ENCODE data around the gene MACROD2.

The MACROD2 gene

DNA sequence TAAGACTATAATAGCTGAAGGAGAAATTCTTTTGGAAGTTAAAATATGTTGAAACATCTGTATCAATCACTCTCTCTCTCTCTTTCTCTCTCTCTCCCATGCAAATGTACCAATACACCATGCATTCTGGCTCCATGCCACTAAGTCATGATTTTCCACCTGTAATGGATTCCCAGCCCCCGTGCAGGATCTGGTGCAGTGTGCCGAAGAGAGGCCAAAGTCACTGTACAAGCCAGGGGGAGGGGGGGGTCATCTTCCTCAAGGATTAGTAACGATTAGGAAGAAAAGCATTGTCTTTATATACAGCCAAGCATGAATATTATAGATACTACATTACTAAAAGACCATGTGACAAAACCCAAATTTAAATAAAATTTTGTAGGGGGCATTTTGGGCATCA, 1852.8 kb downstream of the MACROD2 start:
- no peak for DNase-seq (ENCODE audit: extremely low read depth, low read depth)
- TF ChIP-seq, protein P1, sequence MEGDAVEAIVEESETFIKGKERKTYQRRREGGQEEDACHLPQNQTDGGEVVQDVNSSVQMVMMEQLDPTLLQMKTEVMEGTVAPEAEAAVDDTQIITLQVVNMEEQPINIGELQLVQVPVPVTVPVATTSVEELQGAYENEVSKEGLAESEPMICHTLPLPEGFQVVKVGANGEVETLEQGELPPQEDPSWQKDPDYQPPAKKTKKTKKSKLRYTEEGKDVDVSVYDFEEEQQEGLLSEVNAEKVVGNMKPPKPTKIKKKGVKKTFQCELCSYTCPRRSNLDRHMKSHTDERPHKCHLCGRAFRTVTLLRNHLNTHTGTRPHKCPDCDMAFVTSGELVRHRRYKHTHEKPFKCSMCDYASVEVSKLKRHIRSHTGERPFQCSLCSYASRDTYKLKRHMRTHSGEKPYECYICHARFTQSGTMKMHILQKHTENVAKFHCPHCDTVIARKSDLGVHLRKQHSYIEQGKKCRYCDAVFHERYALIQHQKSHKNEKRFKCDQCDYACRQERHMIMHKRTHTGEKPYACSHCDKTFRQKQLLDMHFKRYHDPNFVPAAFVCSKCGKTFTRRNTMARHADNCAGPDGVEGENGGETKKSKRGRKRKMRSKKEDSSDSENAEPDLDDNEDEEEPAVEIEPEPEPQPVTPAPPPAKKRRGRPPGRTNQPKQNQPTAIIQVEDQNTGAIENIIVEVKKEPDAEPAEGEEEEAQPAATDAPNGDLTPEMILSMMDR (IDR thresholded peaks at IDR 0.05; ENCODE audit: low read depth, low read length), result no peak

DNA sequence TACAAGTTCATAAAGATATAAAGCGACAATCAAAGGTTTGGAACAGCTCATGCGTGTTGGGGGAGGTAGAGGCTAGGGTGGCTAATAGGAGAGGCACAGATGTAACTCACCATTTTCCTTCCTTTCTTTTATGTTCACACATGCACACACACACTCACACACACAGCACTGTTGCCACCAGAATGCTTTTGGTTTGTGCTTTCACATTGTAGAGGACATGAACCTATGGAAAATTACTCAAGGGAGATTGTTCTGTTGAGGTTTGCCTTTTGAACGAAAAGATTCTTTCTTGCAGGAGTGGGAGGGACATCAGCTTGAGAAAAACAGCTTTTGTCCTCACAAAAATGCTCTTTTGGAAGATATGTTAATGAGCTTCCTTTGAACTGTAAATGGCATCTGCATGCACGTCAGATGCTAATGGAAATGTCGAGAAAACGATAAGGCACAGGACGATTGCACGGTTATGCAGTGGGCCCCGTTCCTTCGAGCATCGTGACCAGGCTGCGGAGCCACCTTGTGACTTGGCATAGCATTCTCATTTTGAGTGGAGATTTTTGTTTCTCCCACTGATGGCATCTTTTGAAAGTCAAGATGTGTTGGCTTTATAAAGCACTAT, 1853.8 kb downstream of the MACROD2 start:
- no peak for DNase-seq (ENCODE audit: extremely low read depth, low read depth)
- TF ChIP-seq, protein P1 (IDR thresholded peaks at IDR 0.05; ENCODE audit: low read depth, low read length), result no peak

DNA sequence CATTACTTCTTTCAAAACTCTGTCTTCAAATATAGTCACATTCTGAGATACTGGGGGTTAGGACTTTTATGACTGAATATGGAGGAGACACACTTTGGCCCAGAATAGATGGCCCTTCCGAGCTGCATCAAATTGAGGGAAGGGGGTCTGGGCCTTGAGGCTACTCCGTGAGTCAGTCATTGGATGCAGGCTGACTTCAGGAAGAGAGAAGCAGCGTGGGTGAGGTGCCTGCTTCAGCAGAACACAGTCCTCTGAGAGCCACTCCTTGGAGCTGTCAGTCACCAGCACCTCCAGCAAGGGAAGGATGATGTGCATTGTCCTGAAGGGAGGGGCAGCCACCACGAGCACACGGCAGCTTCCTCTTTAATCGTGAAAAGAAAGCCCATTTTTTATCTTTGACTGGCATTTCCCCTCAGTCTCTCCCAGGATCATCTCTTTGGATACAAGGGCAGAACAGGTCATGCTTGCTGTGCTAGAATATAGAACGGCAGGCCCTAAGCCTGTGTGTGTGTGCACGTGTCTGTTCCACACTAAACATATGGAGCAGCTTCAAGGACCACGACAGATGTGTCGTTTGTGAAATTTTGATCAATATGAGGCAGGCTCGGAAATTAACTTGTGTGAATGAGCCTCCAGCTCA, 1856.4 kb downstream of the MACROD2 start:
- TF ChIP-seq, protein P1 (IDR thresholded peaks at IDR 0.05; ENCODE audit: low read depth, low read length), result no peak
- DNase-seq (ENCODE audit: extremely low read depth, low read depth), result no peak

DNA sequence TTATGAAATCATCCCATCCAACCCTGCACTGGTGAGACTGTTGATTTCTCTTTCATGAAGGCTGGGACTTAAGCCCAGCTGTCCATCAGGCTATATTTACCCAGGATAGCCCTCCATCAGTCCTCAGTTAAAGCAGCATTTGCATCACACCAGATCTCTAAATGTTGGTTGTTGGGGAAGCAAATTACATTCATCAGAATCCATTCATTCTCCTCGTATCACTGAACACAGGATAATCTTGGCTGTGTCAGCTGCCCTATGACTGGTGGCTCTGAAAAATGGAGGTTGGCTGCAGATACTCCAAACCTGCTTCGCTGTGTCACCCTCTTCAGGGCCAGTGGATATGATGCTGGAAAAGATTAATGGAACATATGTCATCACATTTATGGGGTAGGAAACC, 1859.6 kb downstream of the MACROD2 start:
- TF ChIP-seq, protein P1 (IDR thresholded peaks at IDR 0.05; ENCODE audit: low read depth, low read length), result no peak
- DNase-seq (ENCODE audit: extremely low read depth, low read depth), result no peak

DNA sequence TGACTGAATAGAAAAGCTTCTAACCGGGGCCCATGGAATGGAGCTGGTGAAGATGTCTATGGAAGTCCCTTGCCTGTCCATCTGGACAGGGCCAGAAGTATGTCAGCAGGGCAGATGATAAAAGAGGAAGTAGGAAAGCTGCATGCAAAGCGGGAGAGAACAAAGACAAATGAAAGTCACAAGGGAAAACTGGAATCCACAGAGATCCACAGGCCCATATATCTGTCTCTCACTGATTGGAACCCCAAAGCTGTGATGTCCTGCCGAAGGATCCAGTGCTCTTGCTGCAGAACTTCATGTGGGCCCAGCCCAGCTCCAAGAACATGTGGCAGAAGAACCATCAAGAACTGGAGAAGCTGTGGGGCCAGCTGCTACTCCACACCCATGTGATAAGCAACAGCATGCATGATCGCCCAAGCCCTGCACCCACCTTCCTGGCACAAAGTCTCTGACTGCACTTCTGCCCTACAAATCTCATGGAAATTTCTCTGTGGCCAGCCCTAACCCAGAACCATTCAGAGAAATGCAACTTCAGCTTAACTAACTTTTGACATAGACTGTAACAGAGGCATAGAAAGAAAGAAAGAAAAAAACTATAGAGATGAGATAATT, 1862.0 kb downstream of the MACROD2 start:
- DNase-seq (ENCODE audit: extremely low read depth, low read depth), result no peak

DNA sequence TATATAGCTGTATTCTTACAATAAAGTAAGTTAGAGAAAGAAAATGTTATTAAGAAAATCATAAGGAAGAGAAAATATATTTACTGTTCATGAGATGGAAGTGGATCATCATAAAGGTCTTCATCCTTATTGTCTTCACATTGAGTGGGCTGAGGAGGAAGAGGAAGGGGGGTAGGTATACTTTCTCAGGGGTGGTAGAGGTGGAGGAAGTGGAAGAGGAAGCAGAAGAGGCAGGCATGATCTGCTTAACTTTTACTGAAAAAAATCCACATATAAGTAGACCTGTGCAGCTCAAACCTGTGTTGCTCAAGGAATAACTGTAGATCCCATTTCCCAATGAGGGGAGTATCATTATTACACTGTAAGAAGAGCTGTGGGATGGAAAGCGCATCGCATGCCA, 1863.7 kb downstream of the MACROD2 start:
- TF ChIP-seq, protein P1 (IDR thresholded peaks at IDR 0.05; ENCODE audit: low read depth, low read length), result no peak
- DNase-seq (ENCODE audit: extremely low read depth, low read depth), result no peak

More for the DNA sequence above, 1862.0 kb downstream of the MACROD2 start:
- TF ChIP-seq, protein P1 (IDR thresholded peaks at IDR 0.05; ENCODE audit: low read depth, low read length), result no peak

DNA sequence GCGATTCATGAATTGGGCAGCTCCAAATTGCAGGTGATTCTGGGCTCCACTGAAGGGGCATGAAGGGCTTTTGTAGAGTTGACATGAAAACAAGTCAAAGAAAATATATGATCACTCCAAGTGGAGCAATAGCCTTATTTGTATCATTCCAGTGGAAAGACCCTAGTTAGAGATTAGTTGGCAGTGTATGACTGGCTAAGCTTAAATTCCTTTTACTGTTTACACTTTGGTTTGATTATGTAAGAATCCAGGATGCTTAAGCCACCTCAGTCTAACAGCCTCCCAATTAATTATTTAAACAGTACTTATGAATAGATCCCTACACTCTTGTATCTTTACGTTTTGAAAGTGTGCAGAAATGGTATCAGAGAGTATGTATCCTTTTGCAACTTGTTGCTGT, 1865.5 kb downstream of the MACROD2 start:
- TF ChIP-seq, protein P1 (IDR thresholded peaks at IDR 0.05; ENCODE audit: low read depth, low read length), result no peak
- no peak for DNase-seq (ENCODE audit: extremely low read depth, low read depth)

All from AG09319 (cell line).